Measurements from ENCODE around the gene LDHD. TPM values are rescaled to one million over a fixed set of nuclear protein-coding genes. Genes with fewer than 3 reads are reported as not detected.

LDHD gene
- total and polyA plus RNA-seq, 2 of the 13 experiments (the other 11 are each of a cell fraction or from before 2014, with no cell fraction given), result 9.1 to 9.8 TPM

DNA sequence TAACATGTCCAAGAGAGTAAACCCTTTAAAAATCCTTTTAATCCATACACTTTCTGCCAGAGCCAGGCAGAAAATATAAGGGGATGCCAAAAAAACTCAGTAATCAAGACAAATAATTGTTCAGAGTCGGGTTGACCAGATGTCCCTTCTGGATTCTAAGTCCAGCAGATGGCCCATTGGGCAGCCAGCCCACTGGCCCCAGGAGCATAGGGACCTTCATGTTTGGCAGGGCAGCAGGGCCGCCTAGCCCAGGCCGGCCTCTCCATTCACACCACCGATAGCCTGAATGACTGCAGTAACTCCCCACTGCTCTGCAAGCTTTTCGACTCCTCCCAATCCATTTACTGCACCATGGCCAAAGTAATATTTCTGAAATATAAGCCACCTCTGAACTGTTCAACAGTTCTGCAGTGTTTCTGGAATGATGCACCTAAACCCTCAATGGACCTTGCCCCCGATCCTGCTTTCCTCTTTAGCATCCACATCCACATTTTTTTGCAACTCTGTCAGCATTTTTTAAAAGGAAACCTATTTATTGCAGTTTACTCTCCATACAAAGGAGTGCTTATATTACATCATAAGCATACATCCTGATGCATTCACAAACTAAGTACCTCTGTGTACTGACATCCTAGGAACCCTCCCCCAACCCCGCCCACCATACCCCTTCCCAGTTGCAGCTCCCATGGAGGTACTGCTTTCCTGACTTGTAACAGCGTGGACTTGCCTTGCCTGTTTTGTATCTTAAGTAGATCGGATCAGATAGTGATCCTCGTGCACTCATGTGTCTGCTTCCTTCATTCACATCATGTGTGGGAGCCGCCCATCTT is 46.4 kb downstream of the LDHD start (continued):
- TF ChIP-seq, protein P1, sequence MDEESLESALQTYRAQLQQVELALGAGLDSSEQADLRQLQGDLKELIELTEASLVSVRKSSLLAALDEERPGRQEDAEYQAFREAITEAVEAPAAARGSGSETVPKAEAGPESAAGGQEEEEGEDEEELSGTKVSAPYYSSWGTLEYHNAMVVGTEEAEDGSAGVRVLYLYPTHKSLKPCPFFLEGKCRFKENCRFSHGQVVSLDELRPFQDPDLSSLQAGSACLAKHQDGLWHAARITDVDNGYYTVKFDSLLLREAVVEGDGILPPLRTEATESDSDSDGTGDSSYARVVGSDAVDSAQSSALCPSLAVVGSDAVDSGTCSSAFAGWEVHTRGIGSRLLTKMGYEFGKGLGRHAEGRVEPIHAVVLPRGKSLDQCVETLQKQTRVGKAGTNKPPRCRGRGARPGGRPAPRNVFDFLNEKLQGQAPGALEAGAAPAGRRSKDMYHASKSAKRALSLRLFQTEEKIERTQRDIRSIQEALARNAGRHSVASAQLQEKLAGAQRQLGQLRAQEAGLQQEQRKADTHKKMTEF (CRISPR knock-in tag; IDR thresholded peaks at IDR 0.05), result peak; percentile 84
- TF ChIP-seq ZNF546 (CRISPR knock-in tag; conservative IDR thresholded peaks at IDR 0.05) (no peak), PHF21A (CRISPR knock-in tag; IDR thresholded peaks at IDR 0.05) (peak; percentile 82), ZNF205 (CRISPR knock-in tag; IDR thresholded peaks at IDR 0.05) (no peak), NFIB (CRISPR knock-in tag; IDR thresholded peaks at IDR 0.05; ENCODE audit: borderline replicate concordance) (no peak), TAF15 (IDR thresholded peaks at IDR 0.05; ENCODE audit: low read depth, low read length, poor library complexity, severe bottlenecking) (no peak), FOXM1 (CRISPR knock-in tag; IDR thresholded peaks at IDR 0.05) (peak; percentile 59; the same call in 1 of the 2 replicates), YEATS4 (CRISPR knock-in tag; IDR thresholded peaks at IDR 0.05; ENCODE audit: borderline replicate concordance) (0 out of 2 replicates have a peak, but pooled peaks have one; percentile 40), HHEX (CRISPR knock-in tag; IDR thresholded peaks at IDR 0.05) (no peak), IKZF4 (CRISPR knock-in tag; IDR thresholded peaks at IDR 0.05; ENCODE audit: borderline replicate concordance, low read depth, not compliant biosample characterization) (no peak), ISL2 (CRISPR knock-in tag; IDR thresholded peaks at IDR 0.05) (0 out of 2 replicates have a peak, but pooled peaks have one; percentile 56), RXRB (CRISPR knock-in tag; IDR thresholded peaks at IDR 0.05; ENCODE audit: borderline replicate concordance) (peak; percentile 62; the same call in 1 of the 2 replicates), ZNF253 (CRISPR knock-in tag; IDR thresholded peaks at IDR 0.05; ENCODE audit: borderline replicate concordance) (no peak), ZNF768 (CRISPR knock-in tag; IDR thresholded peaks at IDR 0.05) (peak; percentile 24; the same call in 1 of the 2 replicates), RFX5 (IDR thresholded peaks at IDR 0.05; ENCODE audit: low read depth, low read length) (peak; percentile 50; the same call in 1 of the 2 replicates)
- TF ChIP-seq, protein P2, sequence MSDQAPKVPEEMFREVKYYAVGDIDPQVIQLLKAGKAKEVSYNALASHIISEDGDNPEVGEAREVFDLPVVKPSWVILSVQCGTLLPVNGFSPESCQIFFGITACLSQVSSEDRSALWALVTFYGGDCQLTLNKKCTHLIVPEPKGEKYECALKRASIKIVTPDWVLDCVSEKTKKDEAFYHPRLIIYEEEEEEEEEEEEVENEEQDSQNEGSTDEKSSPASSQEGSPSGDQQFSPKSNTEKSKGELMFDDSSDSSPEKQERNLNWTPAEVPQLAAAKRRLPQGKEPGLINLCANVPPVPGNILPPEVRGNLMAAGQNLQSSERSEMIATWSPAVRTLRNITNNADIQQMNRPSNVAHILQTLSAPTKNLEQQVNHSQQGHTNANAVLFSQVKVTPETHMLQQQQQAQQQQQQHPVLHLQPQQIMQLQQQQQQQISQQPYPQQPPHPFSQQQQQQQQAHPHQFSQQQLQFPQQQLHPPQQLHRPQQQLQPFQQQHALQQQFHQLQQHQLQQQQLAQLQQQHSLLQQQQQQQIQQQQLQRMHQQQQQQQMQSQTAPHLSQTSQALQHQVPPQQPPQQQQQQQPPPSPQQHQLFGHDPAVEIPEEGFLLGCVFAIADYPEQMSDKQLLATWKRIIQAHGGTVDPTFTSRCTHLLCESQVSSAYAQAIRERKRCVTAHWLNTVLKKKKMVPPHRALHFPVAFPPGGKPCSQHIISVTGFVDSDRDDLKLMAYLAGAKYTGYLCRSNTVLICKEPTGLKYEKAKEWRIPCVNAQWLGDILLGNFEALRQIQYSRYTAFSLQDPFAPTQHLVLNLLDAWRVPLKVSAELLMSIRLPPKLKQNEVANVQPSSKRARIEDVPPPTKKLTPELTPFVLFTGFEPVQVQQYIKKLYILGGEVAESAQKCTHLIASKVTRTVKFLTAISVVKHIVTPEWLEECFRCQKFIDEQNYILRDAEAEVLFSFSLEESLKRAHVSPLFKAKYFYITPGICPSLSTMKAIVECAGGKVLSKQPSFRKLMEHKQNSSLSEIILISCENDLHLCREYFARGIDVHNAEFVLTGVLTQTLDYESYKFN (CRISPR knock-in tag; conservative IDR thresholded peaks at IDR 0.05), result peak; percentile 92
- TF ChIP-seq, protein P3, sequence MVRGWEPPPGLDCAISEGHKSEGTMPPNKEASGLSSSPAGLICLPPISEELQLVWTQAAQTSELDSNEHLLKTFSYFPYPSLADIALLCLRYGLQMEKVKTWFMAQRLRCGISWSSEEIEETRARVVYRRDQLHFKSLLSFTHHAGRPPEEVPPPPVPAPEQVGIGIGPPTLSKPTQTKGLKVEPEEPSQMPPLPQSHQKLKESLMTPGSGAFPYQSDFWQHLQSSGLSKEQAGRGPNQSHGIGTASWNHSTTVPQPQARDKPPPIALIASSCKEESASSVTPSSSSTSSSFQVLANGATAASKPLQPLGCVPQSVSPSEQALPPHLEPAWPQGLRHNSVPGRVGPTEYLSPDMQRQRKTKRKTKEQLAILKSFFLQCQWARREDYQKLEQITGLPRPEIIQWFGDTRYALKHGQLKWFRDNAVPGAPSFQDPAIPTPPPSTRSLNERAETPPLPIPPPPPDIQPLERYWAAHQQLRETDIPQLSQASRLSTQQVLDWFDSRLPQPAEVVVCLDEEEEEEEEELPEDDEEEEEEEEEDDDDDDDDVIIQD (CRISPR knock-in tag; IDR thresholded peaks at IDR 0.05; ENCODE audit: low read depth), result peak; percentile 83
- TF ChIP-seq, protein P4, sequence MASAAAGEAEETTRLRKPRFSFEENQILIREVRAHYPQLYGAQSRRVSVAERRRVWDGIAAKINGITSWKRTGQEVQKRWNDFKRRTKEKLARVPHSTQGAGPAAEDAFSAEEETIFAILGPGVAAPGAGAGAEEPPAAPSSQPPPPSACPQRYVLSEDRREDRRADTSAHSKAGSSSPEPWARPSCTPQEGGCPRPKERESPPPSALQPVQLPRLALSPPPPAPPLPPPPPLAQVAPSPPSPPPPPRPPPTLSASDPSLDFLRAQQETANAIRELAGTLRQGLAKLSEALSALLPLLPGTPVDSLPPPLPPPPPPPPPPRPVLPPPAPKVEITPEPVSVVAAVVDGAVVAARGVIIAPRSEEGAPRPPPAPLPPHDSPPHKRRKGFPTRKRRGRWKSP (CRISPR knock-in tag; IDR thresholded peaks at IDR 0.05), result peak; percentile 89; the same call in 1 of the 2 replicates
